GM11168 (cell line): Measurements from ENCODE around the gene LTBR.

Experiments used
- in situ Hi-C: fragments of 300-500 bp; cut with MboI; formaldehyde crosslinking; loops from one replicate; pipeline ENCODE4 v1.12.0; 2022; ENCODE audit warnings: low sequenced_read_pairs; ENCODE audit not compliant: unreplicated experiment

LTBR gene

GRCh38 chr12:6380141-6381121 lies 3.5 kb upstream of the LTBR start:
- in situ Hi-C loops = no loop called here

GRCh38 chr12:6382371-6382770 lies 1.6 kb upstream of the LTBR start:
- in situ Hi-C loops = no loop called here

GRCh38 chr12:6382982-6383381 lies 980 bp upstream of the LTBR start:
- in situ Hi-C loops = no loop called here

GRCh38 chr12:6384499-6385436 lies 806 bp downstream of the LTBR start:
- in situ Hi-C loops = no loop called here

- in situ Hi-C loops = no loop called here
These were observed 2.1 kb downstream of the LTBR start for GRCh38 chr12:6386038-6386437.

GRCh38 chr12:6386491-6386890 lies 2.5 kb downstream of the LTBR start:
- in situ Hi-C loops = no loop called here

GRCh38 chr12:6387541-6387940 lies 3.6 kb downstream of the LTBR start:
- in situ Hi-C loops = no loop called here

GRCh38 chr12:6390084-6390799 lies 6.3 kb downstream of the LTBR start:
- in situ Hi-C loops = no loop called here

GRCh38 chr12:6391013-6391412 lies 7.1 kb downstream of the LTBR start:
- in situ Hi-C loops = no loop called here

GRCh38 chr12:6392504-6392903 lies 8.5 kb downstream of the LTBR start:
- in situ Hi-C loops = no loop called here

- in situ Hi-C loops = no loop called here
These were observed 9.1 kb downstream of the LTBR start for GRCh38 chr12:6393109-6393508.

GRCh38 chr12:6394398-6394797 lies 10.4 kb downstream of the LTBR start:
- in situ Hi-C loops = no loop called here

GRCh38 chr12:6396031-6396430 lies 12.1 kb downstream of the LTBR start:
- in situ Hi-C loops = no loop called here

GRCh38 chr12:6399884-6400644 lies 16.1 kb downstream of the LTBR start:
- in situ Hi-C loops = loop anchor here (25.0 kb wide), 1 partner anchor 137 kb away; the partner anchor contains the start of gene GAPDH

GRCh38 chr12:6404390-6404789 lies 20.4 kb downstream of the LTBR start:
- in situ Hi-C loops = loop anchor here (25.0 kb wide), 1 partner anchor 133 kb away; the partner anchor contains the start of gene GAPDH

GRCh38 chr12:6405963-6406362 lies 22.0 kb downstream of the LTBR start:
- in situ Hi-C loops = loop anchor here (25.0 kb wide), 1 partner anchor 131 kb away; the partner anchor contains the start of gene GAPDH

- in situ Hi-C loops = loop anchor here (25.0 kb wide), 1 partner anchor 130 kb away; the partner anchor contains the start of gene GAPDH
These were observed 23.4 kb downstream of the LTBR start for GRCh38 chr12:6407236-6407954.

GRCh38 chr12:6416596-6416995 lies 32.6 kb downstream of the LTBR start:
- in situ Hi-C loops = loop anchor here (25.0 kb wide), 1 partner anchor 121 kb away; the partner anchor contains the start of gene GAPDH
